ENCODE data around the gene GLOD4. TPM values are rescaled to one million over a fixed set of nuclear protein-coding genes. Genes with fewer than 3 reads are reported as not detected.
A peak's percentile ranks its signal among the peaks of the same experiment; 100 is the strongest.

GLOD4 gene
- total RNA-seq, 1 experiment from 2014 or later = 33.8 TPM

DNA sequence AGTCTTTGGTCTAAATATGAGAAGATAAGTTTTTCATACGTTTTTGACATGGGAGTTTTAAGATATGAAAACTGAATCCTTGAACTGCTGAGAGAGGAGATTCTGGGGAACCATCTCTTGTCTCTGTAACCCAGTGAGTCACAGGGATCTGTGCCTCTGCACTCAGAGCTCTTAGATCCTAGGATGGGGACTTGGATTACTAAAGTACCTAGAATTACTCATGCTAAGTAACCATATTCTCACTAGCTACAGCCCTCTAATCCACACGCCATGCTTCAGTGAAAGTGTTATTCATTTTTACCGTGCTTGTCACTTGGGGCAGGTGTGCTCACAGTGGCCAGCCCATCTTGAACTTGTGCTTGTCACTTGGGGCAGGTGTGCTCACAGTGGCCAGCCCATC is 2.1 kb upstream of the GLOD4 start:
- no peaks in the 10 kb centered on the region for H3F3A ChIP-seq (ENCODE audit: low read length, unreplicated experiment)
- peaks cover 12% of the 10 kb centered on the region; the same call in 1 of the 2 replicates for H3K4me1 ChIP-seq (ENCODE audit: insufficient read depth, low read length)
- intact Hi-C loops (cut with micrococcal nuclease) = no loop called here
- ATAC-seq (no peak), DNase-seq (peak; percentile 5)
- TF ChIP-seq EZH2phosphoT487 (IDR thresholded peaks at IDR 0.05; ENCODE audit: borderline replicate concordance, low read length) (no peak), EZH2 (IDR thresholded peaks at IDR 0.05; ENCODE audit: low read length, unreplicated experiment) (no peak)
- TF ChIP-seq, protein P1, sequence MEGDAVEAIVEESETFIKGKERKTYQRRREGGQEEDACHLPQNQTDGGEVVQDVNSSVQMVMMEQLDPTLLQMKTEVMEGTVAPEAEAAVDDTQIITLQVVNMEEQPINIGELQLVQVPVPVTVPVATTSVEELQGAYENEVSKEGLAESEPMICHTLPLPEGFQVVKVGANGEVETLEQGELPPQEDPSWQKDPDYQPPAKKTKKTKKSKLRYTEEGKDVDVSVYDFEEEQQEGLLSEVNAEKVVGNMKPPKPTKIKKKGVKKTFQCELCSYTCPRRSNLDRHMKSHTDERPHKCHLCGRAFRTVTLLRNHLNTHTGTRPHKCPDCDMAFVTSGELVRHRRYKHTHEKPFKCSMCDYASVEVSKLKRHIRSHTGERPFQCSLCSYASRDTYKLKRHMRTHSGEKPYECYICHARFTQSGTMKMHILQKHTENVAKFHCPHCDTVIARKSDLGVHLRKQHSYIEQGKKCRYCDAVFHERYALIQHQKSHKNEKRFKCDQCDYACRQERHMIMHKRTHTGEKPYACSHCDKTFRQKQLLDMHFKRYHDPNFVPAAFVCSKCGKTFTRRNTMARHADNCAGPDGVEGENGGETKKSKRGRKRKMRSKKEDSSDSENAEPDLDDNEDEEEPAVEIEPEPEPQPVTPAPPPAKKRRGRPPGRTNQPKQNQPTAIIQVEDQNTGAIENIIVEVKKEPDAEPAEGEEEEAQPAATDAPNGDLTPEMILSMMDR (conservative IDR thresholded peaks at IDR 0.05; ENCODE audit: low read depth, low read length) = no peak
- H3K9ac ChIP-seq (ENCODE audit: low read length) = no peak overlapping the region
- no peaks in the 10 kb centered on the region for H3K9me2 ChIP-seq (replicated peaks; ENCODE audit: low read length)
- H3K9me3 ChIP-seq (ENCODE audit: low read length) = no peaks in the 10 kb centered on the region
- H4K20me1 ChIP-seq (ENCODE audit: low read length) = 0 out of 2 replicates have a peak, but pooled peaks cover 4% of the 10 kb centered on the region
- H3K27me3 ChIP-seq (ENCODE audit: low read length) = no peaks in the 10 kb centered on the region
- peak overlapping the region; percentile 97 for H3K4me2 ChIP-seq (ENCODE audit: low read length)
- 0 out of 2 replicates have a peak, but pooled peaks cover 3% of the 10 kb centered on the region for H3K36me3 ChIP-seq (ENCODE audit: low read depth, low read length)
- BruUV-seq (replicated peaks) = no TSS peak
- peak overlapping the region; percentile 89 for H3K4me3 ChIP-seq (ENCODE audit: low read length)
- no peak overlapping the region for H2AFZ ChIP-seq (ENCODE audit: low read length)
- CTCF ChIA-PET = interaction anchor here (0.6 kb wide), 1 partner anchor 196 kb away, joined by 3 read pairs; no protein-coding TSS in a partner anchor
- no peak overlapping the region for H3K27ac ChIP-seq (ENCODE audit: low read length)
- H3K79me2 ChIP-seq (ENCODE audit: low read length) = peaks cover 66% of the 10 kb centered on the region
- POLR2A ChIA-PET (ENCODE audit: unreplicated experiment) = no interaction called here

DNA sequence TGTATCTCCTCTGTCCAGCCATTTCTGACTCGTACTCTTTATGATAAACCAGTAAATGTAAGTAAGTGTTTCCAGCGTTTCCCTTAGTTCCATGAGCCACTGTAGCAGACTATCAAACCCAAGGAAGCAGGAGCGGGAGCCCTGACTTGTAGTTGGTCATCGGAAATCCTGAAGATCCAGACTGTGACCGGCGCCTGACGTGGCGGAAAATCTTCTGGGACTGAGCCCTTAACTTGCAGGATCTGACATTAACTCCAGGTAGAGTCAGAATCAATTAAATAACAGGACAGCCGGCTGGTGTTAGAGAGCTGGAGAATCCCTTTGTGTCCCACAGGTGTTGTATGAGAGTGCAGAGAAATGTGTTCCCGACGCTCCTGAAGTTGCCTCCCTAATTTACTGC is 4.0 kb downstream of the GLOD4 start:
- TF ChIP-seq, protein P1 (conservative IDR thresholded peaks at IDR 0.05; ENCODE audit: low read depth, low read length) = no peak
- no peak for TF ChIP-seq EZH2phosphoT487 (IDR thresholded peaks at IDR 0.05; ENCODE audit: borderline replicate concordance, low read length)
- no peak for TF ChIP-seq EZH2 (IDR thresholded peaks at IDR 0.05; ENCODE audit: low read length, unreplicated experiment)
- ChIA-PET CTCF (no interaction called here), POLR2A (ENCODE audit: unreplicated experiment) (no interaction called here)
- no peak for DNase-seq
- peaks cover under 1% of the 10 kb centered on the region; the same call in 1 of the 2 replicates for H3K4me1 ChIP-seq (ENCODE audit: insufficient read depth, low read length)
- no TSS peak for BruUV-seq (replicated peaks)
- no peaks in the 10 kb centered on the region for H3K9me2 ChIP-seq (replicated peaks; ENCODE audit: low read length)
- no peak overlapping the region for H3K4me3 ChIP-seq (ENCODE audit: low read length)
- peaks cover 17% of the 10 kb centered on the region; the same call in 1 of the 2 replicates for H3K36me3 ChIP-seq (ENCODE audit: low read depth, low read length)
- ATAC-seq = no peak
- no peak overlapping the region for H2AFZ ChIP-seq (ENCODE audit: low read length)
- no peaks in the 10 kb centered on the region for H3K9me3 ChIP-seq (ENCODE audit: low read length)
- no peaks in the 10 kb centered on the region for H3K27me3 ChIP-seq (ENCODE audit: low read length)
- H4K20me1 ChIP-seq (ENCODE audit: low read length) = no peaks in the 10 kb centered on the region
- peaks cover 43% of the 10 kb centered on the region for H3K79me2 ChIP-seq (ENCODE audit: low read length)
- H3F3A ChIP-seq (ENCODE audit: low read length, unreplicated experiment) = no peaks in the 10 kb centered on the region
- no peak overlapping the region for H3K27ac ChIP-seq (ENCODE audit: low read length)
- intact Hi-C loops (cut with micrococcal nuclease) = no loop called here
- H3K9ac ChIP-seq (ENCODE audit: low read length) = no peak overlapping the region
- no peak overlapping the region for H3K4me2 ChIP-seq (ENCODE audit: low read length)

DNA sequence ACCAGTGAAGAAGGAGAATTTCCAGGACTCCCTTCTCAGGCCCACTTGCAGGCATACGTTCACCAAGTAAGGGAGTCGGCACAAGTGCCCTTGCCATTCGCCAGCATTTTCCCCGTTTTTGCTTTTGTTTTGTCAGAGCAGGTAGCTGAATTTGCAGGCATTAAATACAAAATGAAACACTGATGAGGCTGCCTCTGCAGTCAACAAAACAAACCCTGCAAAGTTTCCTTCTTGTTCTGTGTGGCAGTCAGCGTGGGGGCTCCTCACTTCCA is 7.8 kb downstream of the GLOD4 start:
- Histone ChIP-seq H3K9me3 (ENCODE audit: low read length) (no peaks in the 10 kb centered on the region), H3K27me3 (ENCODE audit: low read length) (no peaks in the 10 kb centered on the region), H3K4me2 (ENCODE audit: low read length) (no peak overlapping the region), H3K4me3 (ENCODE audit: low read length) (no peak overlapping the region), H4K20me1 (ENCODE audit: low read length) (no peaks in the 10 kb centered on the region), H2AFZ (ENCODE audit: low read length) (no peak overlapping the region), H3K79me2 (ENCODE audit: low read length) (0 out of 2 replicates have a peak, but pooled peaks cover 6% of the 10 kb centered on the region), H3K9ac (ENCODE audit: low read length) (no peak overlapping the region), H3K36me3 (ENCODE audit: low read depth, low read length) (peaks cover 31% of the 10 kb centered on the region), H3F3A (ENCODE audit: low read length, unreplicated experiment) (no peaks in the 10 kb centered on the region), H3K27ac (ENCODE audit: low read length) (no peak overlapping the region), H3K9me2 (replicated peaks; ENCODE audit: low read length) (no peaks in the 10 kb centered on the region), H3K4me1 (ENCODE audit: insufficient read depth, low read length) (no peaks in the 10 kb centered on the region)
- intact Hi-C loops (cut with micrococcal nuclease) = no loop called here
- DNase-seq (no peak), ATAC-seq (no peak)
- TF ChIP-seq EZH2 (IDR thresholded peaks at IDR 0.05; ENCODE audit: low read length, unreplicated experiment) (no peak), EZH2phosphoT487 (IDR thresholded peaks at IDR 0.05; ENCODE audit: borderline replicate concordance, low read length) (no peak)
- TF ChIP-seq, protein P1 (conservative IDR thresholded peaks at IDR 0.05; ENCODE audit: low read depth, low read length) = no peak
- CTCF ChIA-PET = no interaction called here
- no TSS peak for BruUV-seq (replicated peaks)
- POLR2A ChIA-PET (ENCODE audit: unreplicated experiment) = no interaction called here
